SW 1271 (cell line): ENCODE results near the gene RGPD3.
"Not testable (repeated sequence)": the region's sequence is repeated elsewhere in the genome, so short reads cannot be mapped to it uniquely, and the experiment has no call there.

Experiments used
- DNase-seq, 2 experiments: peaks; one replicate each; lab custom pipeline; 2025; lab: John Stamatoyannopoulos, UW

RGPD3 gene

DNA sequence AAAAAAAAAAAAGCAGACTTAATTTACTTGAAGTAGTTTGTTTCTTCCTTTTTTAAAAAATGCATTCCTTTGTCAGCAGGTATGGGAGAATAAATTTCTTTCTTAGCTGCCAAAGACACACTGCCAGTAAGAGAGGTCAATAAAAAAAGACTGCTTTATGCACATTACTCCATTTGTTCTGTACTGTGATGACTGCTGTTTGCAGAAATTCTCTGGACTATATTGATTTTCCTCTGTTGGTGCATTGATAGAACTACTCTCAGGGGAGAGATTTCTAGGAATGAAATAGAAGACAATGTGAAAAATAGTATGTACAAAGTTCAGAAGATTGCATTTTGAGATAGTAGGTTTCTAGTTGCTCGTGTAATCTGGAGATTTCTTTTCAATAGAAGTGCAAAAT lies 11.3 kb upstream of the RGPD3 start:
- DNase-seq: not testable (repeated sequence)

- not testable (repeated sequence) for DNase-seq
Observed at GRCh38 chr2:106477647-106478046, 9.4 kb upstream of the RGPD3 start.

DNA sequence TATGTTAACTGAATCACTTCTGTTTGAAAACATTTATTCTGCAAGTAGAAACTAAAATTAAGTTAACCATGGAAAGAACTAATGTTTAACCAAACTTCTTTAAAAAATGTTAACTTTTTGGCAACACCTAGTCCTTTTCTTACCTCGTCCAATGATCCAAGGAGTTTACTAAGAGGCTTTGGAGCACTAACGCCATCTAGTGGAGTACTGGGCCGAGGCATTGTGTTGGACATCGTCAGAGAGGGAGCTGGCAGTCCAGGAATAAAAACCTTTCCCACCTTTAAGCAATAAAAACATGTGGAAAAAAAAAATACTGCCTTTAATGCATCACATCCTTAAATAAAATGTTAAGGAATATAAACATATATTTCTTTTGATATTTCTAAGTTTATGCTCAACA lies 2.4 kb upstream of the RGPD3 start:
- not testable (repeated sequence) for DNase-seq

DNA sequence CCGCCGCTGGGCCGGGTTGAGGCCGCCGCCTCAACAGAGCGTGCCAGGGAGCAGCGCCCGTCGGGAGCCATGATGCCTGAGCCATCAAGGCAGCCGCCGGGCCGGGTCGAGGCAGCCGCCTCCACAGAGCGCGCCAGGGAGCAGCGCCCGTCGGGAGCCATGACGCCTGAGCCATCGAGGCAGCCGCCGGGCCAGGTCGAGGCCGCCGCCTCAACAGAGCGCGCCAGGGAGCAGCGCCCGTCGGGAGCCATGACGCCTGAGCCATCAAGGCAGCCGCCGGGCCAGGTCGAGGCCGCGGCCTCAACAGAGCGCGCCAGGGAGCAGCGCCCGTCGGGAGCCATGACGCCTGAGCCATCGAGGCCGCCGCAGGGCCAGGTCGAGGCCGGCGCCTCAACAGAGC lies 697 bp downstream of the RGPD3 start:
- not testable (repeated sequence) for DNase-seq

- DNase-seq: not testable (repeated sequence)
Observed at GRCh38 chr2:106461882-106462281, 6.3 kb downstream of the RGPD3 start.

GRCh38 chr2:106390680-106391079 lies 77.5 kb downstream of the RGPD3 start:
- DNase-seq: not testable (repeated sequence)

- DNase-seq: not testable (repeated sequence)
Observed at GRCh38 chr2:106388814-106389410, 79.3 kb downstream of the RGPD3 start.

GRCh38 chr2:106384548-106384947 lies 83.7 kb downstream of the RGPD3 start:
- DNase-seq: not testable (repeated sequence)

GRCh38 chr2:106381867-106382266 lies 86.3 kb downstream of the RGPD3 start:
- not testable (repeated sequence) for DNase-seq

- not testable (repeated sequence) for DNase-seq
Observed at GRCh38 chr2:106379567-106379966, 88.6 kb downstream of the RGPD3 start.

GRCh38 chr2:106369182-106369581 lies 99.0 kb downstream of the RGPD3 start:
- not testable (repeated sequence) for DNase-seq

DNA sequence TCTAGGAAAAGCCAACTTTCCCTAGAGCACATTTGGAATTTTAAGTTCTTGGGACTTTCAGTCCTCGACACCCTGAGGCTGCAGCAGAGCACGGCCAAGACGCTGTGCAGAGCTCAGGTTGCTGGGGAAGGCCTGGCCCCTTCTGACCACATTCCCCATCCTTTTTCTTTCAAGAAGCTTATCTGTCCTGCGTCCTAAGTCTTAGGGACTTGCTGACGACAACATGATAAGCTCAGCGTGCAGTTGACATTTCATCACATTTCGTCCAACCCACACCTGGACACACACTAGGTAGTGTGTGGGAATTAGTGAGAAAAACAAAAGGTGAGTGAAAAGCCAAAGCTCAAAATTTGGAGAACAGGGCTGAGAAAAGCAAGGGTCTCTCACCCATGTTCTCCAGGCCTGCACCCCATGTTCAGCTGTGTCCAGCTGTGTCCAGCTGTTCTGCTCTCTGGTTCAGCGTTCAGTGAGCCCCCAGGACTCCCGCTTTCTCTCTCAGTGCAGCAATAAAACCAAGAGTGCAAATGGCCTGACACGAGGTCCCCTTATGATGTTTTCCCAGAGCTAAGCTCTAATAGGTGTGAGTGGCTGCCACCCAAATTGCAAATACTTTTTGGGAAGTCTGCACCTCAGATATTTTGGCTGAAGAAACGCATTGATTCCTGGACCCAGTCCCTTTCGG lies 101.9 kb downstream of the RGPD3 start:
- DNase-seq: no peak

GRCh38 chr2:106363791-106364190 lies 104.4 kb downstream of the RGPD3 start:
- DNase-seq: no peak

GRCh38 chr2:106362789-106363188 lies 105.4 kb downstream of the RGPD3 start:
- no peak for DNase-seq

DNA sequence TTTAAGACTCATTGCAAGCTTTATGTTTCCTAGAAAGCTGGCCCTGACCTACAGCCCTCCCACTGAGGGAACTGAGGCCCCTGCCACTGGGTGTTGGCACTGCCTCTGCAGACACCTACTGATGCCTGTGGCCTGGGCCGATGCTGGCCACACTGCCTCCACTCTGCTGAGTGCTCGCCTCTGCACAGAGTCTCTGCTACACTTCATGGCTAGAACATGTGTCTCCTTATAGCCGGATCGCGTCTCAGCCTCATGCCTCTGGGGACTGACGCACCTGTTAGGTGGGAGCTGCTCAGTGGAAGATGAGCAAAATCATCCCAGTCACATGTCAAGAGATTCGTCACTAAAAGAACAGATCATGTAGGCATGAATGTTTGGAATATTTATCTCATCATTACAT lies 108.7 kb downstream of the RGPD3 start:
- no peak for DNase-seq

GRCh38 chr2:106358521-106358920 lies 109.7 kb downstream of the RGPD3 start:
- no peak for DNase-seq

DNA sequence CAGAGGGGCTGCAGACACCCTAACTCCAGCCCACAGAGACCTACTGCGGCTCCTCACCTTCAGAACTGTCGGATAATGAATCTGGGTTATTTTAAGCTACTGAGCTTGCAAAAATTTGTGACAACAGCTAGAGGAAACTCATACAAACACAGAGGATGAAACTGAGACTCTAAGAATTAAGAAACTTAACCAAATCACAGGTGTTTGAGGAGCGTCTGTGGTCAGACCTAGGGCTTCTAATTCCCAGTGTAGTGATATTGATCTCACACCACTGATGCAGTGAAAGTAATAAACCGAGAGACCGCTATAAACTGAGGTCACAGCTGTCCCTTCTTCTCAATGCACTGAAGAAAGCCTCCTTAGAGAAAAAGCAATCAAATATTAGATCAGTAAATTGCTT lies 110.1 kb downstream of the RGPD3 start:
- DNase-seq: no peak

DNA sequence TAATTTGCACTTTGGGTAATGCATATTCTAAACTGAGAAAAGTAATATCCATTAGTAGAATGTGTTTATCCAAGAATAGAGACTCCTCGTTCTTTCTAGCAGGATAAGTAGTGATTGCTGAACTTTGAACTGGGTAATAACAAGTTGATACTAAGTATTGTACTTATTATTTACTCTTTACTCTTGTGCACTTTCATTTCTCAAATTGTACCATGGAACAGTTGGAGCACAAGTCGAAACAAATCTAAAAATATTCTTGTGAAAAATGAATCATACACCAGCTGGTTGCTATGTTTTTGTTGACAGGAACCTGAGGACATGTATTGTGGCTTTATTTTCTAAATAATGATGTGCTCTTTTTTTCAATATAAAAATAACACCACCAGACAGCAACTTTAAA lies 111.9 kb downstream of the RGPD3 start:
- DNase-seq: no peak

DNA sequence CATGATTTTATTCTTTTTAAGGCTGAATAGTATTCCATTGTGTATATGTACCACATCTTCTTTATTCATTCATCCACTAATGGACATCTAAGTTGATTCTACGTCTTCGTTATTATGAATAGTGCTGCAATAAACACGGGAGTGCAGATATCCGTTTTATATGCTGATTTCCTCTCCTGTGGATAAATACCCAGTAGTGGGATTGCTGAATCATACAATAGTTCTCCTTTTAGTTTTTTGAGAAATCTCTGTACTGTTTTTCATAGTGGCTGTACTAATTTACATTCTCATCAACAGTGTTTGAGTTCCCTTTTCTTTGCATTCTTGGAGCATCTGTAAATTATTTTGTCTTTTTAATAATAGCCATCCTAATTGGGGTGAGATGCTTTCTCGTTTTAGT lies 114.5 kb downstream of the RGPD3 start:
- no peak for DNase-seq

DNA sequence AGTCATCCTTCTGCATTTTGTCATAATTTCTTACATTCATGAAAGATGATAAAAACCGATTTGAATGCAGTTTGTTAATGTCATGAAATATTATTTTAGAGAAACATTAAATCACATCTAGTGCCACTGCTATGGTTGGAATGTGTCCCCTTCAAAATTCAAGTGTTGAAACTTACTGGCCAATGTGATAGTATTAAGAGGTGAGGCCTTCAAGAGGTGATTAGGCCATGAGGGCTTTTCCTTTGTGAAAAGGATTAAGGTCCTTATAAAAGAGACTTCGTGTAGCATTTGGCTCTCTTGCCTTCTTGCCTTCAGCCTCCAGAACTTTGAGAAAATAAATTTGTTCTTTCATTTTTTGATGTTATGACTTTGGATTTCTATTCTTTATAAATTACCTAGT lies 117.2 kb downstream of the RGPD3 start:
- no peak for DNase-seq

DNA sequence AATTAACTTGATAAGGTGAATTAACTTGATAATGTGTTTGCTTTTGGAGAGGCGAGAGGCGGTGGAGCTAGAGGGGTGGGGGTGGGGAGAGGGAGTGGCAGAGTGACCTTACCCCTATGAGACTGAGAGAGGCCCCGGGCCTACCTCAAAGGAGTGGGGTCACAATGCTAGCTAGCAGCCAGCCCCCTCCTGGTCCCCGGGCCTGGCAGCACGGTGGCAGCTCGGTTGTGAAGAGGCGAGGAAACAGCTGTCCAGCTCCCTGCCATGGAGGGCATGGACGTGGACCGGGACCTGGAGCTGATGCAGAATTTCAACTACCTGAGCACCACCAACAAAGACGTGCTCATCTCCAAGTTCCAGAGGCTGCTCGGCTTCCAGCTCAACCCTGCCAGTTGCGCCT lies 123.9 kb downstream of the RGPD3 start:
- no peak for DNase-seq

GRCh38 chr2:106343274-106343673 lies 124.9 kb downstream of the RGPD3 start:
- DNase-seq: no peak

DNA sequence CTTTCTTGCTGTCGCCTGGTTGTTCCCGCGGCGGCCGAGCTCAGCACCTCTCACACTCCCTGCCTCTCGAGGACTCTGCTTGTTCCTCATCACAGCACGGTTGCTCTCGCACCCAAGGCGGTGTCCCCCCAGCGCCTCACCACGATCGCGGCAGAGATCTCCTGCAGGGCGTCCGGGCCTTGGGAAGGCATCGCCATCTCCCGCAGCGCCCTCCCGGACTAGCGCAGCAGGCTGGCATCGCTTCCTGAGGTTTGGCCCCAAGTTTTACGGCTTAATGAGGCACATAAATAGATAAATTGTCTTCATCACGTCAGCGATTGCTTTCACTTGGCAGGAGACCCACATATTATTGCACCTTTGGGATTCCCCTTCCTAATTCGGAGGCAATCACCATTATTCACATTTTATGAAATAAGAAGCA lies 125.4 kb downstream of the RGPD3 start:
- DNase-seq: no peak

GRCh38 chr2:106341666-106342065 lies 126.5 kb downstream of the RGPD3 start:
- no peak for DNase-seq
